Mononuclear cell (primary cell): ENCODE measurements around the gene STRN4. TPM values are rescaled to one million over a fixed set of nuclear protein-coding genes. Genes with fewer than 3 reads are reported as not detected.
"Not testable (repeated sequence)": the region's sequence is repeated elsewhere in the genome, so short reads cannot be mapped to it uniquely, and the experiment has no call there.

ENCODE experiments used
- H3K27me3 ChIP-seq: 2 replicates; pipeline ENCODE4 v1.6.0; 2011; ENCODE audit warnings: low read length, control low read depth; ENCODE audit not compliant: insufficient read depth
- H3K4me1 ChIP-seq: 2 replicates; pipeline ENCODE4 v1.5.1; 2011; ENCODE audit warnings: mild to moderate bottlenecking, low read length, control low read depth; ENCODE audit not compliant: insufficient read depth
- H3K4me3 ChIP-seq: 2 replicates; pipeline ENCODE4 v1.5.1; 2011; ENCODE audit warnings: mild to moderate bottlenecking, low read length, moderate library complexity
- H3K9me3 ChIP-seq: 2 replicates; pipeline ENCODE4 v1.5.1; 2011; ENCODE audit warnings: low read depth, mild to moderate bottlenecking, control low read depth, low read length
- total RNA-seq: library from RNA; depleted of rRNA; stranded (reverse); fragments of >200 nt; gene quantifications from one replicate; pipeline ENCODE4 v1.2.3, GENCODE V29; 2012

STRN4 gene
- total RNA-seq, 1 donor = 66.0 TPM

GRCh38 chr19:46718157-46718933 is 27.9 kb downstream of the STRN4 start:
- Histone ChIP-seq H3K9me3 (no peaks in the 10 kb centered on the region), H3K4me3 (peak overlapping the region; percentile 88), H3K27me3 (no peaks in the 10 kb centered on the region), H3K4me1 (peaks cover 76% of the 10 kb centered on the region)

- no peaks in the 10 kb centered on the region for H3K9me3 ChIP-seq
- H3K27me3 ChIP-seq = no peaks in the 10 kb centered on the region
- H3K4me1 ChIP-seq = peaks cover 76% of the 10 kb centered on the region
- H3K4me3 ChIP-seq = peak overlapping the region; percentile 88
These were observed 28.5 kb downstream of the STRN4 start for GRCh38 chr19:46717716-46718143.

- H3K27me3 ChIP-seq = no peaks in the 10 kb centered on the region
- H3K4me1 ChIP-seq = peaks cover 76% of the 10 kb centered on the region
- H3K9me3 ChIP-seq = no peaks in the 10 kb centered on the region
- peak within 1 kb of the TSS; percentile 88 for H3K4me3 ChIP-seq
These were observed 29.1 kb downstream of the STRN4 start, which contains the start of gene PRKD2 for GRCh38 chr19:46717034-46717715. Gene PRKD2, minus strand, starts transcription at chr19:46717114. Its CDS starts 744 bp downstream, at chr19:46716370.

GRCh38 chr19:46716672-46717033 is 29.6 kb downstream of the STRN4 start:
- Histone ChIP-seq H3K4me3 (peak overlapping the region; percentile 88), H3K4me1 (peaks cover 71% of the 10 kb centered on the region), H3K9me3 (no peaks in the 10 kb centered on the region), H3K27me3 (no peaks in the 10 kb centered on the region)

GRCh38 chr19:46715975-46716671 is 30.1 kb downstream of the STRN4 start:
- H3K27me3 ChIP-seq = no peaks in the 10 kb centered on the region
- H3K9me3 ChIP-seq = no peaks in the 10 kb centered on the region
- H3K4me3 ChIP-seq = peak overlapping the region; percentile 88
- peaks cover 66% of the 10 kb centered on the region for H3K4me1 ChIP-seq

- peaks cover 64% of the 10 kb centered on the region for H3K4me1 ChIP-seq
- H3K9me3 ChIP-seq = no peaks in the 10 kb centered on the region
- peak overlapping the region; percentile 88 for H3K4me3 ChIP-seq
- no peaks in the 10 kb centered on the region for H3K27me3 ChIP-seq
These were observed 30.7 kb downstream of the STRN4 start for GRCh38 chr19:46715620-46715974.

- no peaks in the 10 kb centered on the region for H3K27me3 ChIP-seq
- H3K9me3 ChIP-seq = no peaks in the 10 kb centered on the region
- H3K4me1 ChIP-seq = peaks cover 53% of the 10 kb centered on the region
- peak overlapping the region; percentile 88 for H3K4me3 ChIP-seq
These were observed 31.7 kb downstream of the STRN4 start for GRCh38 chr19:46714444-46715106.

- Histone ChIP-seq H3K27me3 (no peaks in the 10 kb centered on the region), H3K4me1 (peaks cover 47% of the 10 kb centered on the region), H3K4me3 (peak overlapping the region; percentile 88), H3K9me3 (no peaks in the 10 kb centered on the region)
These were observed 32.3 kb downstream of the STRN4 start for GRCh38 chr19:46713781-46714443.

- not testable (repeated sequence) for H3K4me3 ChIP-seq, H3K9me3 ChIP-seq, H3K27me3 ChIP-seq
- peaks cover 36% of the 10 kb centered on the region for H3K4me1 ChIP-seq
These were observed 33.4 kb downstream of the STRN4 start for GRCh38 chr19:46712768-46713338.

- Histone ChIP-seq H3K27me3 (no peaks in the 10 kb centered on the region), H3K4me3 (no peak overlapping the region), H3K9me3 (no peaks in the 10 kb centered on the region), H3K4me1 (peaks cover 26% of the 10 kb centered on the region)
These were observed 35.6 kb downstream of the STRN4 start for GRCh38 chr19:46710687-46711086.

- H3K9me3 ChIP-seq = no peaks in the 10 kb centered on the region
- no peaks in the 10 kb centered on the region for H3K27me3 ChIP-seq
- no peaks in the 10 kb centered on the region for H3K4me1 ChIP-seq
- no peak overlapping the region for H3K4me3 ChIP-seq
These were observed 41.7 kb downstream of the STRN4 start for GRCh38 chr19:46704379-46705076.

- Histone ChIP-seq H3K27me3 (no peaks in the 10 kb centered on the region), H3K9me3 (no peaks in the 10 kb centered on the region), H3K4me3 (no peak overlapping the region), H3K4me1 (no peaks in the 10 kb centered on the region)
These were observed 45.5 kb downstream of the STRN4 start for GRCh38 chr19:46700704-46701103.

- no peaks in the 10 kb centered on the region for H3K9me3 ChIP-seq
- no peaks in the 10 kb centered on the region for H3K4me1 ChIP-seq
- no peak overlapping the region for H3K4me3 ChIP-seq
- H3K27me3 ChIP-seq = no peaks in the 10 kb centered on the region
These were observed 47.6 kb downstream of the STRN4 start for GRCh38 chr19:46698395-46699321.
